IPS DF 6.9 (cell line): Measurements from ENCODE around the gene PODNL1.
"Not testable (repeated sequence)": the region's sequence is repeated elsewhere in the genome, so short reads cannot be mapped to it uniquely, and the experiment has no call there.

Experiments
- DNase-seq: peaks from one replicate; pipeline ENCODE4 v3.0.0-alpha.2; 2013; ENCODE audit warnings: low read depth, low spot score
- H3K27ac ChIP-seq: one replicate; pipeline ENCODE4 v1.5.1; 2013; ENCODE audit warnings: low read length, control low read depth
- H3K27me3 ChIP-seq: 2 replicates; pipeline ENCODE4 v1.6.1; 2013; ENCODE audit warnings: mild to moderate bottlenecking, low read length; ENCODE audit not compliant: control insufficient read depth, insufficient read depth
- H3K36me3 ChIP-seq: 2 replicates; pipeline ENCODE4 v1.6.1; 2013; ENCODE audit warnings: low read length; ENCODE audit not compliant: control insufficient read depth, insufficient read depth
- H3K4me1 ChIP-seq: 2 replicates; pipeline ENCODE4 v1.6.1; 2013; ENCODE audit warnings: low read length; ENCODE audit not compliant: control insufficient read depth, insufficient read depth
- H3K4me3 ChIP-seq: 2 replicates; pipeline ENCODE4 v1.5.1; 2013; ENCODE audit warnings: mild to moderate bottlenecking, low read length
- H3K9me3 ChIP-seq: 2 replicates; pipeline ENCODE4 v1.6.1; 2013; ENCODE audit warnings: low read length, inconsistent platforms; ENCODE audit not compliant: control insufficient read depth, insufficient read depth
- WGBS: extraction: QIAGEN DNeasy Blood & Tissue Kit; methylation state at CpG from one replicate; pipeline ENCODE4 v1.1.7; 2013; ENCODE audit warnings: mixed read lengths, missing lambda C conversion rate; ENCODE audit not compliant: insufficient read length, insufficient coverage; 5-methylcytosine and 5-hydroxymethylcytosine counted together

The PODNL1 gene

DNA sequence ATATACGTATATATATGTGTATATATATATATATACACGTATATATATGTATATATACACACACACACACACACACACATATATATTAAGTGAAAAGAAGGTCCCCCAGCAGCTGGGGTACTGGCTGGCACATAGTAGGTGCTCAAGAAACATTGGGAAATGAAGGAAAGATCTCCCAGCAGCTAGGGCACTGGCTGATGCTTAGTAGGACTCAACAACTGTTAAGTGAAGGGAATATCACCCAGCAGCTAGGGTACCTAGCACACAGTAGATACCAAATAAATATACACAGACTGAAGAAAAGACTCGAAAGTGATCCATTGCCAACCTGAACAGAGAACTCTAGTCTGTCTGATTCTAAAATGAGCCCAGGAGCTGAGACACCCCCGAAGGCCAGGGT, 12.2 kb downstream of the PODNL1 start:
- Histone ChIP-seq H3K9me3 (no peaks in the 10 kb centered on the region), H3K27ac (no peak overlapping the region), H3K27me3 (no peaks in the 10 kb centered on the region), H3K4me3 (no peak overlapping the region), H3K4me1 (no peaks in the 10 kb centered on the region), H3K36me3 (peaks cover 22% of the 10 kb centered on the region)
- WGBS = no CpG with 5 or more reads among the region's 4 CpGs
- no peak for DNase-seq

DNA sequence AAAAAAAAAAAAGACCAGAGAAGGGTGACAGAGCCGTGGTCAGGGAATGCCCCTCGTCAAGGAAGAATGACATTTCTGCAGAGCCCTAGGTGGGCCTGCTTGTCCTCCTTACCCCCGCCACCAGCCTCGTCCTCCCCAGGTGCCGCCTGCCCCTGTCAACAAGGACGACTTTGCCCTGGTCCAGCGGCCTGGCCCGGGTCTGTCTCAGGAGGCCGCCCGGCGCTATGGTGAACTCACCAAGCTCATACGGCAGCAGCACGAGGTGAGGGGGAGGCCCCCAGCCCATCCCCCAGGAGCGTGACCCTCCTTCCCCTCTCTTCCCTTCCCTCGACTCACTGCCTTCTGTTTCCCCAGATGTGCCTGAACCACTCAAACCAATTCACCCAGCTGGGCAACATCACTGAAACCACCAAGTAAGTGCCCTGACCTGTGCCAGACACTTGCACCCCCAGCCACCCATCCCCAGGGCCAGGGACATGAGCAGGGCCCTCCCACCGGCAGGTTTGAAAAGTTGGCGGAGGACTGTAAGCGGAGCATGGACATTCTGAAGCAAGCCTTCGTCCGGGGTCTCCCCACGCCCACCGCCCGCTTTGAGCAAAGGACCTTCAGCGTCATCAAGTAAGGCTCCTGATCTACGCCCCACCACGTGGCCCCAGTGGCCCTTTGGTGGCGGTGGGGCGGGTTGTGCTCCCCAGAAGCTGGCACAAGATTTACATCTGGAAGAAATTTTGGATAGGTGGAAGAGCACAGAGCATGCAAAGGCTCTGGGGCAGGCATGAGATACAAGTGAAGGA, 14.8 kb downstream of the PODNL1 start:
- Histone ChIP-seq H3K9me3 (no peaks in the 10 kb centered on the region; the same call in 1 of the 2 replicates), H3K4me3 (no peak overlapping the region), H3K27ac (no peak overlapping the region), H3K4me1 (no peaks in the 10 kb centered on the region), H3K36me3 (peaks cover 26% of the 10 kb centered on the region), H3K27me3 (no peaks in the 10 kb centered on the region)
- no peak for DNase-seq
- no CpG with 5 or more reads among the region's 28 CpGs for WGBS

DNA sequence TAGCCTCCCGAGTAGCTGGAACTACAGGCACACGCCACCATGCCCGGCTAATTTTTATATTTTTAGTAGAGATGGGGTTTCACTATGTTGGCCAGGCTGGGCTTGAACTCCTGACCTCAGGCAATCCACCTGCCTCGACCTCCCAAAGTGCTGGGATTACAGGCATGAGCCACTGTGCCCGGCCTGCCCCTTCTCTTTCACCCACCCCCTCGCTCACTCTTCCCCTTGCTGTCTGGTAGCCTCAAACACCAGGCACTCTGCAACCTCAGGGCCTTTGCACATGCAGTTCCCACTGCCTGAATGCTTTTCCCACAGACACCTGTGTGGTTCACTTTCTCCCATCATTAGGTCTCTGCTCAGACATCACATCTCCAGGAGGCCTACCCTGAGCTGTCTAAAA, 16.1 kb downstream of the PODNL1 start:
- WGBS = no CpG with 5 or more reads among the region's 6 CpGs
- H3K36me3 ChIP-seq = peaks cover 20% of the 10 kb centered on the region
- not testable (repeated sequence) for DNase-seq, H3K9me3 ChIP-seq, H3K27me3 ChIP-seq, H3K4me1 ChIP-seq, H3K27ac ChIP-seq, H3K4me3 ChIP-seq

DNA sequence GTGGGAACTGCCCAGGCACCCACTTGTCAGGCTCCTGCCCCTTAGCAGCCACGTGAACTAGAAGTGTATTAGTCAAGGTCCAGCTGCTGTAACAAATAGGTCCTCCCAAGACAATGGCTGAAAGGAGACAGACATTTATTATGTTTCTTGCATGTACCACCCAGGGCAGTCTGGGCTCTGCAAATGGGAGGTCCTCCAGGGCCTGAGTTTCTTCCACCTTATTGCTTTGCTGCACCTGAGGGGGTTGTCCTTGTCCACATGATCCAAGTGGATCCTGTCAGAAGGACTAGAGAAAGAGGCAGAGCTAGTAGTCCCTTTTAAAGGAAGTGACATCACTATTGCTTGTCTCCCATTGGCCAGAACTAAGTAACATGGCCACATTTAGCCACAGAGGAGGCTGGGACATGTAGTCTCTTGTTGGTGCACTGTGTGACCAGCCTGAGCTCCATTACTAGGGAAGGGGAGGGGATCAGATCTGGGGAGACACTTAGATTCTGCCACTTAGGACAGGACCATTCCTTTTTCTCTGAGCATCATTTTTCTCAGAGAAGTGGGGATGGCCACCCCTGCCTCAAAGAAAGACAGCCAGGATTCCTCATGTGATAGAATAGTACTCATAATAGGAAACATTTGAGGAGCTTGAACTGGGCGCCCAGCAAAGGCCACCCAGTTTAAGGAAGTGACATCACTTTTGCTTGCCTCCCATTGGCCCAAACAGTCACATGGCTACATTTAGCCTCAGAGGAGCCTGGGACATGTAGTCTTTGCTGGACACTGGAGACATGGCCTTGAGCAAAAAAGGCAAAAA, 17.1 kb downstream of the PODNL1 start:
- DNase-seq = no peak
- Histone ChIP-seq H3K4me3 (no peak overlapping the region), H3K4me1 (no peaks in the 10 kb centered on the region; the same call in 1 of the 2 replicates), H3K36me3 (peaks cover 16% of the 10 kb centered on the region), H3K27me3 (no peaks in the 10 kb centered on the region), H3K9me3 (no peaks in the 10 kb centered on the region; the same call in 1 of the 2 replicates), H3K27ac (no peak overlapping the region)
- no CpG with 5 or more reads among the region's 2 CpGs for WGBS

DNA sequence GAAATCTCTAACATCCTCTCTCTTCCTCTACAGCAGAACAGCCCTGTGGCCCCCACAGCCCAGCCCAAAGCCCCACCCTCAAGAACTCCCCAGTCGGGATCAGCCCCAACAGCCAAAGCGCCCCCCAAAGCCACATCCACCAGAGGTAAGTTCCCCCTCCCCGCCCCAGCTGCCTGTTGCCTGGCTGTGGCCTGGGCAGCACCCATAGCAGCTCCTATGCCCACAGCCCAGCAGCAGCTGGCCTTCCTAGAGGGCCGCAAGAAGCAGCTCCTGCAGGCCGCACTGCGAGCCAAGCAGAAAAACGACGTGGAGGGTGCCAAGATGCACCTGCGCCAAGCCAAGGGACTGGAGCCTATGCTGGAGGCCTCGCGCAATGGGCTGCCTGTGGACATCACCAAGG, 17.7 kb downstream of the PODNL1 start:
- no peak for DNase-seq
- no CpG with 5 or more reads among the region's 11 CpGs for WGBS
- peaks cover 16% of the 10 kb centered on the region for H3K36me3 ChIP-seq

DNA sequence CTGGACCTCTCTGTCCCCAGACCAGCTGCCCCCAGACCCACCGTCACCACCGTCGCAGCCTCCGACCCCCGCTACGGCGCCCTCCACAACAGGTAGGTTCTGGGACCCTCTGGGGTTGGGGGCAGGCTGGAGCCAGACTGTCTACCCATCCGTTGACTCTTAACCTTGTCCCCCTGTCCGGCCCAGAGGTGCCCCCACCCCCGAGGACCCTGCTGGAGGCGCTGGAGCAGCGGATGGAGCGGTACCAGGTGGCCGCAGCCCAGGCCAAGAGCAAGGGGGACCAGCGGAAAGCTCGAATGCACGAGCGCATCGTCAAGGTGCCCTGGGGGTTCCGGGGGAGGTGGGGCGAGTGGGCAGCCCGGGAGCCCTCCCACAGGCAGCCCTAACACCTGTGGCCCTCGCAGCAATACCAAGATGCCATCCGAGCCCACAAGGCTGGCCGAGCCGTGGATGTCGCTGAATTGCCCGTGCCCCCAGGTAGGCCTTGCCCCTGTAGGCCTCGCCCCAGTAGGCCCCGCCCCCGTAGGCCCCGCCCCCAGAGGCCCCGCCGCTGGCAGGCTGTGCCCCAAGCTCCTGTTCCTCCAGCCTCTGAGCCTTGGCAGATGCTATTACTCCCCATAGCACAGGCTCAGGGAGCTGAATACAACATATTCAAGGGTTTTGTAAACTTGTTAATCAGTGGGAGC, 19.3 kb downstream of the PODNL1 start:
- no peak for DNase-seq
- H3K27me3 ChIP-seq = no peaks in the 10 kb centered on the region
- no peak overlapping the region for H3K27ac ChIP-seq
- H3K36me3 ChIP-seq = peaks cover 16% of the 10 kb centered on the region
- no peaks in the 10 kb centered on the region; the same call in 1 of the 2 replicates for H3K9me3 ChIP-seq
- WGBS = no CpG with 5 or more reads among the region's 34 CpGs
- H3K4me3 ChIP-seq = no peak overlapping the region
- H3K4me1 ChIP-seq = no peaks in the 10 kb centered on the region; the same call in 1 of the 2 replicates

More for the DNA sequence above, 17.7 kb downstream of the PODNL1 start:
- H3K4me1 ChIP-seq = no peaks in the 10 kb centered on the region; the same call in 1 of the 2 replicates
- no peaks in the 10 kb centered on the region; the same call in 1 of the 2 replicates for H3K9me3 ChIP-seq
- H3K27ac ChIP-seq = no peak overlapping the region
- no peak overlapping the region for H3K4me3 ChIP-seq
- H3K27me3 ChIP-seq = no peaks in the 10 kb centered on the region

DNA sequence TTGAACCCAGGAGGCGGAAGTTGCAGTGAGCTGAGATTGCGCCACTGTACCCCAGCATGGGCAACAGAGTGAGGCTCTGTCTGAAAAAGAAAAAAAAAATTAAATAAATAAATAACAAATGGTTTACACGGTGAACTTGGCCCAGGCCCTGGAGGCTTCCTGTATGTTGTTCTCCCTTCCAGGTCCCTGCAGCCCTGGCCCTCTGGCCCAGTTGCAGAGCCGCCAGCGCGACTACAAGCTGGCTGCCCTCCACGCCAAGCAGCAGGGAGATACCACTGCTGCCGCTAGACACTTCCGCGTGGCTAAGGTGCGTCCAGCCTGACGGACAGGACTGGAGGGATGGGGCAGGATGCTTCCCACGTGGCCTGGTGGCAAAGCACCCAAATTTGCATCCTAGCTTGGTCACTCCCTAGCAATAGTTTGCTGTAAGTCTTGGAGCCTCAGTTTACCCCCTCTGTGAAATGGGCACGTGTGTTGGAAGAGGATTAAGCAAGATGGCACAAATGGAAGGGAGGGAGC, 20.3 kb downstream of the PODNL1 start:
- Histone ChIP-seq H3K4me3 (no peak overlapping the region), H3K9me3 (no peaks in the 10 kb centered on the region; the same call in 1 of the 2 replicates), H3K27ac (no peak overlapping the region), H3K4me1 (no peaks in the 10 kb centered on the region; the same call in 1 of the 2 replicates), H3K27me3 (no peaks in the 10 kb centered on the region), H3K36me3 (peaks cover 18% of the 10 kb centered on the region)
- no peak for DNase-seq
- WGBS = no CpG with 5 or more reads among the region's 14 CpGs

DNA sequence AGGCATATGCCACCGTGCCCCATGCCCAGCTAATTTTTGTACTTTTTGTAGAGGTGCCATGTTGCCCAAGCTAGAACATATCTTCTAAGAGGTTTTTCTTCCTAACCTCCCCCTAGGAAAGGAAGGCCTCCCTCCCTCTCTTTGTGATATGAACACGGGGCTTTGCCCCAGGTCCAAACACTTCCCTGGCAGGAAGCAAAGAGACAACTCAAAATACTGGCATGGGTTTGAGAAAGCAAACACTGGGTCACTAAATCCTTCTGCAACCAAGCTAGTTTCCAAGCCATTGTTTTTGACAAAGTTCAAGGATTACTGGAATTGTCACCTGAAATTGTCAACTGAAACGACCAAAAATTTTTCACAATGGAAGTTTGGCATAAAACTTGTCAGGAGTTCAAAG, 23.4 kb downstream of the PODNL1 start:
- H3K4me1 ChIP-seq = no peaks in the 10 kb centered on the region; the same call in 1 of the 2 replicates
- H3K9me3 ChIP-seq = no peaks in the 10 kb centered on the region
- DNase-seq = no peak
- no CpG with 5 or more reads among the region's 3 CpGs for WGBS
- H3K27me3 ChIP-seq = no peaks in the 10 kb centered on the region
- H3K36me3 ChIP-seq = peaks cover 10% of the 10 kb centered on the region
- no peak overlapping the region for H3K27ac ChIP-seq
- H3K4me3 ChIP-seq = no peak overlapping the region

DNA sequence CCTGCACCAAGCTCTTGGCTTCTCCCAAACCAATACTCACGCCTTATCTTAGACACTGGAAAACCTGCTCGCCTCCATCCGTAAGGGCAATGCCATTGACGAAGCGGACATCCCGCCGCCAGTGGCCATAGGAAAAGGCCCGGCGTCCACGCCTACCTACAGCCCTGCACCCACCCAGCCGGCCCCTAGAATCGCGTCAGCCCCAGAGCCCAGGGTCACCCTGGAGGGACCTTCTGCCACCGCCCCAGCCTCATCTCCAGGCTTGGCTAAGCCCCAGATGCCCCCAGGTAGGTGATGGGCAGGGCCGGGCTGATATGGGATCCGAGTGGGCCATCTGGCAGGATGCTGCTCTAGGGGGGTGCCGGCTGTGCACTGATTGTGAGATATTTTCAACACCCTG, 24.9 kb downstream of the PODNL1 start:
- H3K4me3 ChIP-seq = no peak overlapping the region
- no peaks in the 10 kb centered on the region; the same call in 1 of the 2 replicates for H3K4me1 ChIP-seq
- no CpG with 5 or more reads among the region's 17 CpGs for WGBS
- no peaks in the 10 kb centered on the region for H3K9me3 ChIP-seq
- DNase-seq = no peak
- H3K27me3 ChIP-seq = no peaks in the 10 kb centered on the region
- H3K27ac ChIP-seq = no peak overlapping the region
- peaks cover 8% of the 10 kb centered on the region; the same call in 1 of the 2 replicates for H3K36me3 ChIP-seq

DNA sequence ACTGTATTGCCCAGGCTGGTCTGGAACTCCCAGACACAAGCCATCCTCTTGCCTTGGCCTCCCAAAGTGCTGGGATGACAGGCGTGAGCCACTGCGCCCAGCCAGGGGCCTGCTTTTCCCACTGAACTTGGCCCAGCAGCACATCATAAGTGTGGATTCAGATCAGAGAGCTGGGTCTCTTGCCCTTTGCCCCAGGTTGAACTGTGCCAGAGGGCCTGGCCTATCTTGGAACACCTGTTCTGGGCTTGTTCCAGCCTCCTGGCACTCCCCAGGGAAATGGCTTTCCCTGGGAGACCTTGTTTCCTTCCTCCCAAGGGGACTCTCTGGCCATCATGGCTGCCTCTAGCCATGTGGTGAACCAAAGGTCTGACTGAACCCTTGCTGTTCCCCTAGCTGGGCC, 28.8 kb downstream of the PODNL1 start:
- H3K27ac ChIP-seq = no peak overlapping the region
- H3K9me3 ChIP-seq = no peaks in the 10 kb centered on the region
- H3K4me3 ChIP-seq = no peak overlapping the region
- DNase-seq = no peak
- WGBS = no CpG with 5 or more reads among the region's 2 CpGs
- peaks cover 8% of the 10 kb centered on the region; the same call in 1 of the 2 replicates for H3K36me3 ChIP-seq
- H3K27me3 ChIP-seq = no peaks in the 10 kb centered on the region
- no peaks in the 10 kb centered on the region for H3K4me1 ChIP-seq
